ENCODE data around the gene SATB2.

GRCh38 chr2:199470361-199470671 is 12.6 kb upstream of the SATB2 start:
- no peak for TF ChIP-seq CTCF (IDR thresholded peaks at IDR 0.05)
- TF ChIP-seq POLR2A (IDR thresholded peaks at IDR 0.05): no peak
- TF ChIP-seq POLR2AphosphoS5 (IDR thresholded peaks at IDR 0.05; ENCODE audit: insufficient read depth in 1 of 2, low read depth in 1 of 2): no peak
